H1 (cell line): ENCODE data around the gene TSPAN5.

Experiments used
- EZH2 ChIP-seq: fragments of 200-600 bp; sonication (generic); IDR thresholded peaks from 2 replicates; pipeline ENCODE4 v1.7.1; 2012; ENCODE audit warnings: low read depth, mild to moderate bottlenecking, moderate library complexity, low read length, inconsistent platforms; ENCODE audit not compliant: severe bottlenecking
- POLR2A ChIP-seq, 2 experiments: IDR thresholded peaks; 1 replicate in 1 of 2; 2 replicates in 1 of 2; pipeline ENCODE4 v1.6.1; 2011; ENCODE audit warnings: low read depth in 2 of 2, low read length in 2 of 2, mild to moderate bottlenecking in 2 of 2; ENCODE audit errors: control extremely low read depth in 1 of 2
- POLR2AphosphoS5 ChIP-seq: IDR thresholded peaks from 2 replicates; pipeline ENCODE4 v1.6.1; 2011; ENCODE audit warnings: low read depth, low read length
- TF ChIP-seq, protein P1 (sequence below), 3 experiments: IDR thresholded peaks; 1 replicate in 2 of 3; 2 replicates in 1 of 3; pipeline versions ENCODE4 v1.5.1 to v1.6.1; 2011; ENCODE audit warnings: low read length in 3 of 3, mild to moderate bottlenecking in 3 of 3, inconsistent platforms in 2 of 3, low read depth in 1 of 3, moderate library complexity in 1 of 3; ENCODE audit not compliant: insufficient read depth in 1 of 3; ENCODE audit errors: control extremely low read depth in 1 of 3

DNA sequence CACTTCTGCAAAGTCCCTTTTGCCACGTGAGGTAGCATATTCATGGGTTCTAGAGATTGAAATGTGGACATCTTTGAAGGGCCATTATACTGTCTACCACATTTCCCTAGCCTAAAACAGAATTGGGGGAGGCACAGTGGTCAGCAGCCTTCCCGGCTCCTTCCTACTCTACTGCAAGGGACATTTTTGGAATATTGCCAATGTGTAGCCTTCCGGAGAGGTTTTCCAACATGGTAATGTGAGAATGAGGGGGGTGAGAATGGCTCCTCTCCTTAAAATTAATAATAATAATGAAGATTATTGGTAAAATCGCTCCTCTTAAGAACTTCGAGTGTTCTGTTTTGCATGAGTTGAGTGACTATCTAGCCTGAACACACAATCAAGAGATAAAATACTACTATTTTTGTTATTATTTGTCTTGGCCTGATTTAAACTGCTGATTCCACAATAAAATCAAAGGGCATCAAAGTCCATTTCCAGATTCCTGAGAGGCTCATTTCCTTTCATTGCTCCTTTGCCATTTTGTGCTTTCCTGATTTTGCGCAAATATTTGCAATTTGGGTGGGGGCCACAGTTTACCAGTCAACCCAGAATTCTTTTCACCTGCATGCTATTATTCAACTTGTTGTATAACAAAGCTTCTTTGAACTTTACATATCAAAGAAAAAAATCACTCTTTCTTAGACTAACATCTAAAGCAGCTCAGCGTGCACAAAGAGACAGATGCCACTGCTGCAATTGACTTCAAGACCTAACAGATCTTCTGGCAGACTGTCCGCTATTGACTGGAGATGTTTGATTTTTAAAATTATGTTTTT, 27.0 kb upstream of the TSPAN5 start:
- TF ChIP-seq, protein P1, sequence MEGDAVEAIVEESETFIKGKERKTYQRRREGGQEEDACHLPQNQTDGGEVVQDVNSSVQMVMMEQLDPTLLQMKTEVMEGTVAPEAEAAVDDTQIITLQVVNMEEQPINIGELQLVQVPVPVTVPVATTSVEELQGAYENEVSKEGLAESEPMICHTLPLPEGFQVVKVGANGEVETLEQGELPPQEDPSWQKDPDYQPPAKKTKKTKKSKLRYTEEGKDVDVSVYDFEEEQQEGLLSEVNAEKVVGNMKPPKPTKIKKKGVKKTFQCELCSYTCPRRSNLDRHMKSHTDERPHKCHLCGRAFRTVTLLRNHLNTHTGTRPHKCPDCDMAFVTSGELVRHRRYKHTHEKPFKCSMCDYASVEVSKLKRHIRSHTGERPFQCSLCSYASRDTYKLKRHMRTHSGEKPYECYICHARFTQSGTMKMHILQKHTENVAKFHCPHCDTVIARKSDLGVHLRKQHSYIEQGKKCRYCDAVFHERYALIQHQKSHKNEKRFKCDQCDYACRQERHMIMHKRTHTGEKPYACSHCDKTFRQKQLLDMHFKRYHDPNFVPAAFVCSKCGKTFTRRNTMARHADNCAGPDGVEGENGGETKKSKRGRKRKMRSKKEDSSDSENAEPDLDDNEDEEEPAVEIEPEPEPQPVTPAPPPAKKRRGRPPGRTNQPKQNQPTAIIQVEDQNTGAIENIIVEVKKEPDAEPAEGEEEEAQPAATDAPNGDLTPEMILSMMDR (IDR thresholded peaks at IDR 0.05; ENCODE audit: control extremely low read depth in 1 of 3, insufficient read depth in 1 of 3, low read depth in 1 of 3, low read length in 3 of 3) = no peak
- no peak for TF ChIP-seq EZH2
- no peak for TF ChIP-seq POLR2AphosphoS5
- no peak for TF ChIP-seq POLR2A (IDR thresholded peaks at IDR 0.05; ENCODE audit: control extremely low read depth in 1 of 2, low read depth in 2 of 2, low read length in 2 of 2)
